HepG2 (cell line): ENCODE results near the gene GOSR1. TPM values are rescaled to one million over a fixed set of nuclear protein-coding genes. Genes with fewer than 3 reads are reported as not detected.
A peak's percentile ranks its signal among the peaks of the same experiment; 100 is the strongest.

ENCODE experiments used
- CBFB ChIP-seq: sonication (generic); formaldehyde crosslinking; IDR thresholded peaks from 2 replicates; pipeline ENCODE4 v1.4.0; 2020; ENCODE audit warnings: missing genetic modification reagents
- FOXP1 ChIP-seq, 2 experiments: fragments of 450-650 bp in 1 of 2; IDR thresholded peaks; 2 replicates each; pipeline ENCODE4 v1.6.1; 2017 to 2018; ENCODE audit warnings: antibody characterized with exemption in 1 of 2
- GFI1 ChIP-seq: sonication (generic); formaldehyde crosslinking; IDR thresholded peaks from 2 replicates; pipeline ENCODE4 v1.5.0; 2020; ENCODE audit warnings: missing genetic modification reagents, mild to moderate bottlenecking, borderline replicate concordance
- JUNB ChIP-seq: sonication (generic); formaldehyde crosslinking; IDR thresholded peaks from 2 replicates; pipeline ENCODE4 v1.8.0; 2022; ENCODE audit warnings: missing genetic modification reagents, mild to moderate bottlenecking, borderline replicate concordance
- RXRB ChIP-seq: IDR thresholded peaks from 2 replicates; pipeline ENCODE4 v1.6.1; 2016; ENCODE audit warnings: borderline replicate concordance, missing genetic modification reagents, missing compliant biosample characterization
- SIX1 ChIP-seq: sonication (generic); formaldehyde crosslinking; IDR thresholded peaks from 2 replicates; pipeline ENCODE4 v1.4.0; 2020; ENCODE audit warnings: missing genetic modification reagents, borderline replicate concordance
- XRCC5 ChIP-seq: fragments of 200-400 bp; formaldehyde crosslinking; optimal IDR thresholded peaks from 2 replicates; pipeline ENCODE3; 2017; ENCODE audit warnings: mild to moderate bottlenecking, low read length
- ZBTB44 ChIP-seq: sonication (generic); formaldehyde crosslinking; IDR thresholded peaks from 2 replicates; pipeline ENCODE4 v1.4.0; 2020; ENCODE audit warnings: missing genetic modification reagents
- ZFP37 ChIP-seq: sonication (generic); formaldehyde crosslinking; IDR thresholded peaks from 2 replicates; pipeline ENCODE4 v1.4.0; 2020; ENCODE audit warnings: missing genetic modification reagents, borderline replicate concordance
- ZIK1 ChIP-seq: sonication (generic); formaldehyde crosslinking; IDR thresholded peaks from 2 replicates; pipeline ENCODE4 v1.5.0; 2020; ENCODE audit warnings: mild to moderate bottlenecking, low read depth, missing genetic modification reagents, borderline replicate concordance
- ZNF235 ChIP-seq: sonication (generic); formaldehyde crosslinking; IDR thresholded peaks from 2 replicates; pipeline ENCODE4 v1.8.1; 2023; ENCODE audit warnings: mild to moderate bottlenecking, missing genetic modification reagents, borderline replicate concordance
- ZNF280D ChIP-seq: sonication (generic); formaldehyde crosslinking; IDR thresholded peaks from 2 replicates; pipeline ENCODE4 v1.5.1; 2020; ENCODE audit warnings: mild to moderate bottlenecking, missing genetic modification reagents
- ZNF34 ChIP-seq: sonication (generic); formaldehyde crosslinking; IDR thresholded peaks from 2 replicates; pipeline ENCODE4 v1.4.0; 2020; ENCODE audit warnings: mild to moderate bottlenecking, missing genetic modification reagents, borderline replicate concordance
- ZNF567 ChIP-seq: sonication (generic); formaldehyde crosslinking; IDR thresholded peaks from 2 replicates; pipeline ENCODE4 v1.8.1; 2023; ENCODE audit warnings: mild to moderate bottlenecking, missing genetic modification reagents, borderline replicate concordance
- ZNF878 ChIP-seq: sonication (generic); formaldehyde crosslinking; IDR thresholded peaks from 2 replicates; pipeline ENCODE4 v1.8.1; 2023; ENCODE audit warnings: mild to moderate bottlenecking, missing genetic modification reagents, moderate library complexity
- polyA plus RNA-seq, 8 experiments: library from polyadenylated mRNA; depleted of rRNA in 3 of 8; stranded (reverse) in 7 of 8; unstranded in 1 of 8; fragments of >200 nt; fragmentation: Illumina TruSeq in 4 of 8; extraction: Trizol in 4 of 8; gene quantifications; 2 replicates each; pipeline versions ENCODE4 v1.2.1 to v1.2.3, GENCODE V29; 2011 to 2016; ENCODE audit warnings: low read depth in 4 of 8, missing spikeins in 1 of 8, mixed read lengths in 1 of 8; ENCODE audit not compliant: insufficient read depth in 1 of 8
- total RNA-seq, 5 experiments: library from RNA; depleted of rRNA; stranded (reverse); fragments of >200 nt; fragmentation: Illumina TruSeq; extraction: Trizol; gene quantifications; 2 replicates each; pipeline ENCODE4 v1.2.3, GENCODE V29; 2016; ENCODE audit warnings: low read depth in 1 of 5
- TF ChIP-seq, protein P1 (sequence below): sonication (generic); formaldehyde crosslinking; IDR thresholded peaks from 2 replicates; pipeline ENCODE4 v1.4.0; 2020; ENCODE audit warnings: missing genetic modification reagents
- TF ChIP-seq, protein P2 (sequence below): sonication (generic); formaldehyde crosslinking; IDR thresholded peaks from 2 replicates; pipeline ENCODE4 v1.5.0; 2020; ENCODE audit warnings: mild to moderate bottlenecking, missing genetic modification reagents

The GOSR1 gene
- total and polyA plus RNA-seq, 2 of the 13 experiments (the other 11 are each of a cell fraction or from before 2014, with no cell fraction given): 15.8 to 37.0 TPM

- TF ChIP-seq ZBTB44 (CRISPR knock-in tag) (0 out of 2 replicates have a peak, but pooled peaks have one; percentile 44), RXRB (peak; percentile 86), ZNF567 (CRISPR knock-in tag) (no peak), ZNF235 (CRISPR knock-in tag) (no peak), CBFB (CRISPR knock-in tag) (0 out of 2 replicates have a peak, but pooled peaks have one; percentile 21), ZIK1 (CRISPR knock-in tag) (no peak), ZNF280D (CRISPR knock-in tag) (peak; percentile 79), ZFP37 (CRISPR knock-in tag) (0 out of 2 replicates have a peak, but pooled peaks have one; percentile 62), ZNF878 (CRISPR knock-in tag) (peak; percentile 68; the same call in 1 of the 2 replicates), ZNF34 (CRISPR knock-in tag) (no peak), JUNB (CRISPR knock-in tag) (no peak), GFI1 (CRISPR knock-in tag) (peak; percentile 95), SIX1 (CRISPR knock-in tag) (peak; percentile 72; the same call in 1 of the 2 replicates), XRCC5 (no peak), FOXP1 (IDR thresholded peaks at IDR 0.05) (peak; percentile 74), FOXP1 (CRISPR knock-in tag; IDR thresholded peaks at IDR 0.05) (peak; percentile 91)
- TF ChIP-seq, protein P1, sequence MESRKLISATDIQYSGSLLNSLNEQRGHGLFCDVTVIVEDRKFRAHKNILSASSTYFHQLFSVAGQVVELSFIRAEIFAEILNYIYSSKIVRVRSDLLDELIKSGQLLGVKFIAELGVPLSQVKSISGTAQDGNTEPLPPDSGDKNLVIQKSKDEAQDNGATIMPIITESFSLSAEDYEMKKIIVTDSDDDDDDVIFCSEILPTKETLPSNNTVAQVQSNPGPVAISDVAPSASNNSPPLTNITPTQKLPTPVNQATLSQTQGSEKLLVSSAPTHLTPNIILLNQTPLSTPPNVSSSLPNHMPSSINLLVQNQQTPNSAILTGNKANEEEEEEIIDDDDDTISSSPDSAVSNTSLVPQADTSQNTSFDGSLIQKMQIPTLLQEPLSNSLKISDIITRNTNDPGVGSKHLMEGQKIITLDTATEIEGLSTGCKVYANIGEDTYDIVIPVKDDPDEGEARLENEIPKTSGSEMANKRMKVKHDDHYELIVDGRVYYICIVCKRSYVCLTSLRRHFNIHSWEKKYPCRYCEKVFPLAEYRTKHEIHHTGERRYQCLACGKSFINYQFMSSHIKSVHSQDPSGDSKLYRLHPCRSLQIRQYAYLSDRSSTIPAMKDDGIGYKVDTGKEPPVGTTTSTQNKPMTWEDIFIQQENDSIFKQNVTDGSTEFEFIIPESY: peak; percentile 77; the same call in 1 of the 2 replicates
- TF ChIP-seq, protein P2, sequence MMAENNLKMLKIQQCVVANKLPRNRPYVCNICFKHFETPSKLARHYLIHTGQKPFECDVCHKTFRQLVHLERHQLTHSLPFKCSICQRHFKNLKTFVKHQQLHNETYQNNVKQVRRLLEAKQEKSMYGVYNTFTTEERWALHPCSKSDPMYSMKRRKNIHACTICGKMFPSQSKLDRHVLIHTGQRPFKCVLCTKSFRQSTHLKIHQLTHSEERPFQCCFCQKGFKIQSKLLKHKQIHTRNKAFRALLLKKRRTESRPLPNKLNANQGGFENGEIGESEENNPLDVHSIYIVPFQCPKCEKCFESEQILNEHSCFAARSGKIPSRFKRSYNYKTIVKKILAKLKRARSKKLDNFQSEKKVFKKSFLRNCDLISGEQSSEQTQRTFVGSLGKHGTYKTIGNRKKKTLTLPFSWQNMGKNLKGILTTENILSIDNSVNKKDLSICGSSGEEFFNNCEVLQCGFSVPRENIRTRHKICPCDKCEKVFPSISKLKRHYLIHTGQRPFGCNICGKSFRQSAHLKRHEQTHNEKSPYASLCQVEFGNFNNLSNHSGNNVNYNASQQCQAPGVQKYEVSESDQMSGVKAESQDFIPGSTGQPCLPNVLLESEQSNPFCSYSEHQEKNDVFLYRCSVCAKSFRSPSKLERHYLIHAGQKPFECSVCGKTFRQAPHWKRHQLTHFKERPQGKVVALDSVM (CRISPR knock-in tag): peak; percentile 70
These were observed 26.8 kb upstream of the GOSR1 start (continued) for GRCh38 chr17:30450125-30451027.
